ENCODE data around the gene DOP1A. TPM values are rescaled to one million over a fixed set of nuclear protein-coding genes. Genes with fewer than 3 reads are reported as not detected.

Gene DOP1A
- polyA plus RNA-seq, 1 of the 3 experiments (the other 2 are of a cell fraction): 3.4 TPM

- no peaks in the 10 kb centered on the region for H3K9me2 ChIP-seq
- no peak overlapping the region for H3K27ac ChIP-seq (ENCODE audit: low read depth in 2 of 2, low read length in 1 of 2)
- no peak overlapping the region for H3K4me3 ChIP-seq (ENCODE audit: low read depth in 2 of 2, low read length in 1 of 2)
- no peaks in the 10 kb centered on the region for H3K79me2 ChIP-seq (ENCODE audit: insufficient read depth)
- no peak for DNase-seq
- no peak for TF ChIP-seq EZH2phosphoT487 (IDR thresholded peaks at IDR 0.05; ENCODE audit: borderline replicate concordance, low read depth)
- no peak for TF ChIP-seq ELF1 (IDR thresholded peaks at IDR 0.05)
- TF ChIP-seq EP300 (IDR thresholded peaks at IDR 0.05; ENCODE audit: borderline replicate concordance in 1 of 2, low read depth in 1 of 2, low read length in 1 of 2): no peak
- no peak for TF ChIP-seq FOXM1 (IDR thresholded peaks at IDR 0.05; ENCODE audit: low read depth)
- no peak for TF ChIP-seq NFIC (IDR thresholded peaks at IDR 0.05; ENCODE audit: borderline replicate concordance)
- no peak for TF ChIP-seq TCF12 (IDR thresholded peaks at IDR 0.05)
- TF ChIP-seq TEAD4 (IDR thresholded peaks at IDR 0.05; ENCODE audit: borderline replicate concordance, insufficient read depth): no peak
- ChIA-PET CTCF (interaction anchor here (0.8 to 1.8 kb wide), 2 partner anchors 51 to 97 kb away, joined by 3 to 9 read pairs; partner anchors contain the start of gene DOP1A), POLR2A (no interaction called here)
- H3K4me2 ChIP-seq: no peak overlapping the region
- H3K36me3 ChIP-seq (replicated peaks in 1 of 2; ENCODE audit: control insufficient read depth in 1 of 2, insufficient read depth in 2 of 2, low read length in 1 of 2): peaks cover 22 to 27% of the 10 kb centered on the region in 2 experiments
- H3F3A ChIP-seq (replicated peaks; ENCODE audit: insufficient read depth): peaks cover 4% of the 10 kb centered on the region
- H3K4me1 ChIP-seq (ENCODE audit: control insufficient read depth in 1 of 2, insufficient read depth in 2 of 2, low read depth in 1 of 2, low read length in 1 of 2): no peaks in the 10 kb centered on the region; a peak in 1 of 4 replicates
- no peak overlapping the region for H2AFZ ChIP-seq (ENCODE audit: low read depth)
- WGBS (ENCODE audit: low lambda C conversion rate): 92% methylated on average over 1 of the region's 1 CpG
- no peaks in the 10 kb centered on the region for H4K20me1 ChIP-seq (ENCODE audit: insufficient read depth)
- no peaks in the 10 kb centered on the region for H3K9me3 ChIP-seq
- H3K27me3 ChIP-seq (ENCODE audit: insufficient read depth): no peaks in the 10 kb centered on the region
- H3K9ac ChIP-seq: no peak overlapping the region
Observed at GRCh38 chr6:83117802-83118201, 50.3 kb downstream of the DOP1A start.

GRCh38 chr6:83119742-83120300 lies 52.4 kb downstream of the DOP1A start:
- Histone ChIP-seq H4K20me1 (ENCODE audit: insufficient read depth) (no peaks in the 10 kb centered on the region), H3K27ac (ENCODE audit: low read depth in 2 of 2, low read length in 1 of 2) (no peak overlapping the region), H3K9me2 (no peaks in the 10 kb centered on the region), H3F3A (replicated peaks; ENCODE audit: insufficient read depth) (peaks cover 4% of the 10 kb centered on the region), H3K79me2 (ENCODE audit: insufficient read depth) (no peaks in the 10 kb centered on the region), H3K4me3 (ENCODE audit: low read depth in 2 of 2, low read length in 1 of 2) (no peak overlapping the region), H3K27me3 (ENCODE audit: insufficient read depth) (no peaks in the 10 kb centered on the region), H3K9me3 (no peaks in the 10 kb centered on the region), H3K4me2 (no peak overlapping the region), H3K9ac (no peak overlapping the region), H2AFZ (ENCODE audit: low read depth) (no peak overlapping the region), H3K36me3 (replicated peaks in 1 of 2; ENCODE audit: control insufficient read depth in 1 of 2, insufficient read depth in 2 of 2, low read length in 1 of 2) (peaks cover 25 to 36% of the 10 kb centered on the region in 2 experiments), H3K4me1 (ENCODE audit: control insufficient read depth in 1 of 2, insufficient read depth in 2 of 2, low read depth in 1 of 2, low read length in 1 of 2) (no peaks in the 10 kb centered on the region; a peak in 1 of 4 replicates)
- no peak for DNase-seq
- WGBS (ENCODE audit: low lambda C conversion rate): 88% methylated on average over 2 of the region's 2 CpGs
- ChIA-PET CTCF (interaction anchor here (1.4 to 2.6 kb wide), 2 partner anchors 53 to 393 kb away, joined by 4 to 21 read pairs; partner anchors contain the start of genes DOP1A, PRSS35 and UBE3D), POLR2A (no interaction called here)
- TF ChIP-seq FOSL2 (IDR thresholded peaks at IDR 0.05; ENCODE audit: borderline replicate concordance, low read depth): no peak
- TF ChIP-seq NFIC (IDR thresholded peaks at IDR 0.05; ENCODE audit: borderline replicate concordance): 0 out of 2 replicates have a peak, but pooled peaks have one; percentile 42

GRCh38 chr6:83124553-83124952 lies 57.1 kb downstream of the DOP1A start:
- H3F3A ChIP-seq (replicated peaks; ENCODE audit: insufficient read depth): peaks cover 3% of the 10 kb centered on the region
- no peak overlapping the region for H3K4me2 ChIP-seq
- no peaks in the 10 kb centered on the region for H3K9me2 ChIP-seq
- no peak overlapping the region for H3K4me3 ChIP-seq (ENCODE audit: low read depth in 2 of 2, low read length in 1 of 2)
- no peak overlapping the region for H2AFZ ChIP-seq (ENCODE audit: low read depth)
- H3K9ac ChIP-seq: no peak overlapping the region
- no peaks in the 10 kb centered on the region for H4K20me1 ChIP-seq (ENCODE audit: insufficient read depth)
- H3K79me2 ChIP-seq (ENCODE audit: insufficient read depth): no peaks in the 10 kb centered on the region
- H3K4me1 ChIP-seq (ENCODE audit: control insufficient read depth in 1 of 2, insufficient read depth in 2 of 2, low read depth in 1 of 2, low read length in 1 of 2): peaks cover 0 to 13% of the 10 kb centered on the region in 2 experiments; a peak in 2 of 4 replicates
- CTCF ChIA-PET: no interaction called here
- POLR2A ChIA-PET: no interaction called here
- H3K9me3 ChIP-seq: no peaks in the 10 kb centered on the region
- H3K27me3 ChIP-seq (ENCODE audit: insufficient read depth): no peaks in the 10 kb centered on the region
- 96% methylated on average over 3 of the region's 3 CpGs for WGBS (ENCODE audit: low lambda C conversion rate)
- no peak overlapping the region for H3K27ac ChIP-seq (ENCODE audit: low read depth in 2 of 2, low read length in 1 of 2)
- H3K36me3 ChIP-seq (replicated peaks in 1 of 2; ENCODE audit: control insufficient read depth in 1 of 2, insufficient read depth in 2 of 2, low read length in 1 of 2): peaks cover 41 to 54% of the 10 kb centered on the region in 2 experiments
- no peak for TF ChIP-seq RAD21 (IDR thresholded peaks at IDR 0.05; ENCODE audit: low read length)
- no peak for TF ChIP-seq USF2 (IDR thresholded peaks at IDR 0.05; ENCODE audit: borderline replicate concordance, low read depth, low read length)
- no peak for TF ChIP-seq IRF3 (IDR thresholded peaks at IDR 0.05; ENCODE audit: low read depth, low read length)
- TF ChIP-seq JUND (IDR thresholded peaks at IDR 0.05): no peak
- TF ChIP-seq PBX3 (IDR thresholded peaks at IDR 0.05): no peak
- TF ChIP-seq SMC3 (IDR thresholded peaks at IDR 0.05; ENCODE audit: low read depth, low read length): no peak
- no peak for TF ChIP-seq FOSL2 (IDR thresholded peaks at IDR 0.05; ENCODE audit: borderline replicate concordance, low read depth)
- TF ChIP-seq MEF2A (IDR thresholded peaks at IDR 0.05; ENCODE audit: borderline replicate concordance, low read depth): no peak
- DNase-seq: no peak

Measured in SK-N-SH (cell line).